ENCODE results near the gene PFDN2.
"Not testable (repeated sequence)": the region's sequence is repeated elsewhere in the genome, so short reads cannot be mapped to it uniquely, and the experiment has no call there.

PFDN2 gene

GRCh38 chr1:161069241-161069640, 48.6 kb downstream of the PFDN2 start:
- no peak for DNase-seq (ENCODE audit: extremely low spot score)
- TF ChIP-seq, protein P1, sequence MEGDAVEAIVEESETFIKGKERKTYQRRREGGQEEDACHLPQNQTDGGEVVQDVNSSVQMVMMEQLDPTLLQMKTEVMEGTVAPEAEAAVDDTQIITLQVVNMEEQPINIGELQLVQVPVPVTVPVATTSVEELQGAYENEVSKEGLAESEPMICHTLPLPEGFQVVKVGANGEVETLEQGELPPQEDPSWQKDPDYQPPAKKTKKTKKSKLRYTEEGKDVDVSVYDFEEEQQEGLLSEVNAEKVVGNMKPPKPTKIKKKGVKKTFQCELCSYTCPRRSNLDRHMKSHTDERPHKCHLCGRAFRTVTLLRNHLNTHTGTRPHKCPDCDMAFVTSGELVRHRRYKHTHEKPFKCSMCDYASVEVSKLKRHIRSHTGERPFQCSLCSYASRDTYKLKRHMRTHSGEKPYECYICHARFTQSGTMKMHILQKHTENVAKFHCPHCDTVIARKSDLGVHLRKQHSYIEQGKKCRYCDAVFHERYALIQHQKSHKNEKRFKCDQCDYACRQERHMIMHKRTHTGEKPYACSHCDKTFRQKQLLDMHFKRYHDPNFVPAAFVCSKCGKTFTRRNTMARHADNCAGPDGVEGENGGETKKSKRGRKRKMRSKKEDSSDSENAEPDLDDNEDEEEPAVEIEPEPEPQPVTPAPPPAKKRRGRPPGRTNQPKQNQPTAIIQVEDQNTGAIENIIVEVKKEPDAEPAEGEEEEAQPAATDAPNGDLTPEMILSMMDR (IDR thresholded peaks at IDR 0.05; ENCODE audit: control extremely low read depth, extremely low read depth, low read depth, missing control alignments) = no peak
- POLR2A ChIA-PET = interaction anchor here (1.0 to 1.8 kb wide), 5 partner anchors 22 to 97 kb away, joined by 3 to 5 read pairs (median 4); partner anchors contain the start of genes NIT1, PFDN2, PPOX and USF1
- CTCF ChIA-PET = interaction anchor here (0.8 to 10.8 kb wide), 14 partner anchors 8 to 293 kb away, joined by 3 to 137 read pairs (median 6); partner anchors contain the start of genes KLHDC9, NECTIN4, NIT1 and PFDN2

GRCh38 chr1:161068306-161069234, 49.3 kb downstream of the PFDN2 start:
- CTCF ChIA-PET = interaction anchor here (0.9 to 10.8 kb wide), 11 partner anchors 8 to 158 kb away, joined by 3 to 137 read pairs (median 6); partner anchors contain the start of genes KLHDC9, NIT1, PFDN2 and USF1

DNA sequence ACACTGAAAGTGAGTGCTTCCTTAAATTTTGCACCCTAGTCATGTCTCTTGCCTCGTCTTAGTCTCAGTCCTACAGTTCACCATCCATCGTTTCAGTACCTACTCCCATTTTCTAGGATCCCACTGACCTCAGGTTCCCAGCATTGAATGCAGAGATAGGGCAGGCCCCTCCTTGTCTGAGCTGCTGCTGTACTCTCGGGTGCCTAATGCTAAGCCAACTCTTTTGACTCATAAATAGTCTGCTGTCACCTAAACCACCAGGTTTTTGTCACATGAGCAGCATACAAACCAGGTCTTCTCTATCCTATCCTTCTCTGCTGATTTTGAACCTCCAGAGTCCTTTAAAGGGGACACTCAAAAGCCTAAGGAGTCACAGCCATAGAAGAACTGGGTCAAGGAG, 51.1 kb downstream of the PFDN2 start:
- ChIA-PET POLR2A (no interaction called here), CTCF (interaction anchor here (1.4 to 10.8 kb wide), 3 partner anchors 25 to 32 kb away, joined by 4 to 137 read pairs (median 5); partner anchors contain the start of gene KLHDC9)
- TF ChIP-seq, protein P1 (IDR thresholded peaks at IDR 0.05; ENCODE audit: control extremely low read depth, extremely low read depth, low read depth, missing control alignments) = no peak
- no peak for DNase-seq (ENCODE audit: extremely low spot score)

More at GRCh38 chr1:161068306-161069234, 49.3 kb downstream of the PFDN2 start:
- DNase-seq (ENCODE audit: extremely low spot score) = peak; percentile 87
- TF ChIP-seq, protein P1 (IDR thresholded peaks at IDR 0.05; ENCODE audit: control extremely low read depth, extremely low read depth, low read depth, missing control alignments) = no peak
- POLR2A ChIA-PET = interaction anchor here (0.8 to 1.7 kb wide), 4 partner anchors 21 to 28 kb away, joined by 3 to 4 read pairs (median 3); partner anchors contain the start of gene USF1

- ChIA-PET POLR2A (interaction anchor here (1.0 kb wide), 1 partner anchor 19 kb away, joined by 3 read pairs; the partner anchor contains the start of gene USF1), CTCF (interaction anchor here (1.2 to 2.1 kb wide), 5 partner anchors 24 to 100 kb away, joined by 3 to 4 read pairs (median 4); partner anchors contain the start of gene PPOX)
- not testable (repeated sequence) for DNase-seq (ENCODE audit: extremely low spot score)
These were observed 52.2 kb downstream of the PFDN2 start for GRCh38 chr1:161065681-161066080.

GRCh38 chr1:161063936-161064335, 53.9 kb downstream of the PFDN2 start:
- POLR2A ChIA-PET; DNase-seq (ENCODE audit: extremely low spot score): not testable (repeated sequence)
- CTCF ChIA-PET = interaction anchor here (1.7 kb wide), 1 partner anchor 77 kb away, joined by 4 read pairs; no protein-coding TSS in a partner anchor

DNA sequence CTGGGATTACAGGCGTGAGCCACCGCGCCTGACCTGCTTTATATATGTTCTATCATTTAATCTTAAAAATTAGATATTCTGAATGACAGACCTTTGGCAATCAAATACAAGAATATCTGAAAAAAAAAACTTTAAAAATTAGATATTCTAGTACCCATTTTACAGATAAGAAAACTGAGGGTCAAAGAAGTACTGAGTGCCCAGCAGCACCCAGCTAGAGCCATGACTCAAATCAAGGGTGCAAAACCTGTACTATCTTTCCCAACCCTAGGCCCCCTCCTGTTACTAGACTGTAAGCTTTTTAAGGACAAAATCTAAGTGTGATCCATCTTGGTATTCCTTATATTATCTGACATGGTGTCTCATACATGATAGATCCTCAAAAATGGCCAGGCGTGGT, 56.4 kb downstream of the PFDN2 start:
- CTCF ChIA-PET = interaction anchor here (1.6 to 5.8 kb wide), 4 partner anchors 10 to 37 kb away, joined by 6 to 42 read pairs (median 14); partner anchors contain the start of genes ARHGAP30, KLHDC9 and USF1

GRCh38 chr1:161059293-161059692, 58.5 kb downstream of the PFDN2 start:
- DNase-seq (ENCODE audit: extremely low spot score) = no peak
- POLR2A ChIA-PET = interaction anchor here (1.3 kb wide), 1 partner anchor 13 kb away, joined by 3 read pairs; the partner anchor contains the start of gene USF1
- TF ChIP-seq, protein P1 (IDR thresholded peaks at IDR 0.05; ENCODE audit: control extremely low read depth, extremely low read depth, low read depth, missing control alignments) = no peak
- CTCF ChIA-PET = interaction anchor here (0.9 to 5.8 kb wide), 6 partner anchors 8 to 81 kb away, joined by 3 to 42 read pairs (median 3); partner anchors contain the start of genes ARHGAP30 and USF1

More for the DNA sequence above, 56.4 kb downstream of the PFDN2 start:
- POLR2A ChIA-PET = no interaction called here
- no peak for DNase-seq (ENCODE audit: extremely low spot score)
- TF ChIP-seq, protein P1 (IDR thresholded peaks at IDR 0.05; ENCODE audit: control extremely low read depth, extremely low read depth, low read depth, missing control alignments) = no peak
